Stimulated activated CD4-positive, alpha-beta T cell treated with anti-CD3 and anti-CD28 coated beads, Interleukin-12 subunit alpha, Interleukin-12 subunit beta, amount 100 ng/mL, for 4 hours (primary cell): ENCODE measurements around the gene SLC10A2.

Experiments
- DNase-seq: peaks from one replicate; pipeline ENCODE4 v3.0.0-alpha.2; 2020

SLC10A2 gene

GRCh38 chr13:103044056-103044455 lies 22.2 kb downstream of the SLC10A2 start:
- DNase-seq: no peak

GRCh38 chr13:103040006-103040405 lies 26.2 kb downstream of the SLC10A2 start:
- DNase-seq: no peak

GRCh38 chr13:103039183-103039582 lies 27.0 kb downstream of the SLC10A2 start:
- no peak for DNase-seq

GRCh38 chr13:103036268-103036667 lies 29.9 kb downstream of the SLC10A2 start:
- DNase-seq: no peak

- DNase-seq: no peak
These were observed 32.2 kb downstream of the SLC10A2 start for GRCh38 chr13:103033999-103034398.

- DNase-seq: no peak
These were observed 34.8 kb downstream of the SLC10A2 start for GRCh38 chr13:103031332-103031873.

GRCh38 chr13:103030776-103031175 lies 35.4 kb downstream of the SLC10A2 start:
- DNase-seq: no peak

GRCh38 chr13:103029798-103030197 lies 36.4 kb downstream of the SLC10A2 start:
- DNase-seq: no peak

GRCh38 chr13:103022336-103022735 lies 43.9 kb downstream of the SLC10A2 start:
- DNase-seq: no peak

GRCh38 chr13:103018556-103018955 lies 47.7 kb downstream of the SLC10A2 start:
- DNase-seq: no peak

GRCh38 chr13:103012646-103013045 lies 53.6 kb downstream of the SLC10A2 start:
- no peak for DNase-seq

- DNase-seq: no peak
These were observed 57.0 kb downstream of the SLC10A2 start for GRCh38 chr13:103009051-103009840.

GRCh38 chr13:103007427-103007762 lies 58.8 kb downstream of the SLC10A2 start:
- DNase-seq: no peak

GRCh38 chr13:103006641-103007426 lies 59.4 kb downstream of the SLC10A2 start:
- DNase-seq: no peak

GRCh38 chr13:103004661-103005345 lies 61.4 kb downstream of the SLC10A2 start:
- DNase-seq: no peak

- DNase-seq: no peak
These were observed 62.6 kb downstream of the SLC10A2 start for GRCh38 chr13:103003631-103004030.

- no peak for DNase-seq
These were observed 63.9 kb downstream of the SLC10A2 start for GRCh38 chr13:103002279-103002678.

- DNase-seq: no peak
These were observed 66.1 kb downstream of the SLC10A2 start for GRCh38 chr13:103000157-103000556.

- DNase-seq: no peak
These were observed 66.7 kb downstream of the SLC10A2 start for GRCh38 chr13:102999499-102999898.
